GM10266 (cell line): Measurements from ENCODE around the gene CAMK2B.

ENCODE experiments used
- DNase-seq: peaks from one replicate; pipeline ENCODE4 v3.0.0; 2012; ENCODE audit errors: extremely low spot score
- CTCF ChIP-seq: IDR thresholded peaks from 2 replicates; pipeline ENCODE4 v1.5.1; 2012; ENCODE audit warnings: mild to moderate bottlenecking, low read depth; ENCODE audit not compliant: control insufficient read depth, insufficient read depth; ENCODE audit errors: missing control alignments

Gene CAMK2B

GRCh38 chr7:44236333-44236728, 89.1 kb downstream of the CAMK2B start:
- DNase-seq, result no peak
- TF ChIP-seq CTCF, result no peak

GRCh38 chr7:44235582-44236332, 89.6 kb downstream of the CAMK2B start:
- no peak for TF ChIP-seq CTCF
- DNase-seq, result no peak

- DNase-seq, result no peak
- TF ChIP-seq CTCF, result no peak
These were observed 90.3 kb downstream of the CAMK2B start for GRCh38 chr7:44235066-44235465.

- TF ChIP-seq CTCF, result no peak
- DNase-seq, result no peak
These were observed 92.3 kb downstream of the CAMK2B start for GRCh38 chr7:44232901-44233715.

- no peak for DNase-seq
- no peak for TF ChIP-seq CTCF
These were observed 93.0 kb downstream of the CAMK2B start for GRCh38 chr7:44232396-44232795.

- no peak for DNase-seq
- no peak for TF ChIP-seq CTCF
These were observed 94.3 kb downstream of the CAMK2B start for GRCh38 chr7:44231088-44231487.

GRCh38 chr7:44230286-44230685, 95.1 kb downstream of the CAMK2B start:
- no peak for DNase-seq

More at GRCh38 chr7:44230286-44230685, 95.1 kb downstream of the CAMK2B start:
- TF ChIP-seq CTCF, result no peak
